Measurements from ENCODE around the gene GRID1. TPM values are rescaled to one million over a fixed set of nuclear protein-coding genes. Genes with fewer than 3 reads are reported as not detected.

The GRID1 gene
- total RNA-seq, 1 experiment from 2014 or later = 0.37 TPM

- TF ChIP-seq ZNF532 (CRISPR knock-in tag; IDR thresholded peaks at IDR 0.05; ENCODE audit: borderline replicate concordance) (no peak), ERG (CRISPR knock-in tag; IDR thresholded peaks at IDR 0.05) (no peak)
Observed at GRCh38 chr10:86048973-86049372, 317.6 kb downstream of the GRID1 start (continued).

- Mint-ChIP-seq H3K9me3 (no peaks in the 10 kb centered on the region), H3K27me3 (ENCODE audit: low read depth) (no peaks in the 10 kb centered on the region), H3K36me3 (no peaks in the 10 kb centered on the region), H3K4me1 (no peaks in the 10 kb centered on the region), H3K27ac (no peak overlapping the region), H3K4me3 (no peak overlapping the region)
- TF ChIP-seq ZNF423 (CRISPR knock-in tag; IDR thresholded peaks at IDR 0.05) = no peak
- TF ChIP-seq NR1H2 (CRISPR knock-in tag; IDR thresholded peaks at IDR 0.05) = no peak
- TF ChIP-seq IRF2 (CRISPR knock-in tag; IDR thresholded peaks at IDR 0.05; ENCODE audit: borderline replicate concordance, low read depth) = no peak
- no peak for TF ChIP-seq GABPB1 (CRISPR knock-in tag; IDR thresholded peaks at IDR 0.05)
- no peak for TF ChIP-seq USF2 (CRISPR knock-in tag; IDR thresholded peaks at IDR 0.05)
- no peak for TF ChIP-seq ELF4 (CRISPR knock-in tag; IDR thresholded peaks at IDR 0.05; ENCODE audit: low read depth)
- no peak for TF ChIP-seq AR (CRISPR knock-in tag; IDR thresholded peaks at IDR 0.05)
- no peak for TF ChIP-seq TP53 (CRISPR knock-in tag; IDR thresholded peaks at IDR 0.05)
- no peak for TF ChIP-seq ZNF425 (CRISPR knock-in tag; conservative IDR thresholded peaks at IDR 0.05)
- no peak for TF ChIP-seq ATF3 (CRISPR knock-in tag; conservative IDR thresholded peaks at IDR 0.05)
- TF ChIP-seq ATF6 (CRISPR knock-in tag; IDR thresholded peaks at IDR 0.05) = no peak
- POLR2A ChIA-PET = no interaction called here
- DNase-seq (ENCODE audit: low spot score) = no peak
- CTCF ChIA-PET = no interaction called here
- no peak for ATAC-seq
Observed at GRCh38 chr10:86048571-86048970, 318.0 kb downstream of the GRID1 start.

Measured in WTC11 (cell line).